Measurements from ENCODE around the gene MYH6.
"Not testable (repeated sequence)": the region's sequence is repeated elsewhere in the genome, so short reads cannot be mapped to it uniquely, and the experiment has no call there.

MYH6 gene

GRCh38 chr14:23413681-23414080 lies 5.6 kb upstream of the MYH6 start:
- DNase-seq = no peak

- DNase-seq = no peak
These were observed 3.8 kb upstream of the MYH6 start for GRCh38 chr14:23411563-23412525.

GRCh38 chr14:23409966-23410635 lies 2.0 kb upstream of the MYH6 start:
- no peak for DNase-seq

GRCh38 chr14:23409475-23409874 lies 1.4 kb upstream of the MYH6 start:
- DNase-seq = no peak

GRCh38 chr14:23408307-23408630 lies 196 bp upstream of the MYH6 start:
- DNase-seq = no peak

GRCh38 chr14:23406725-23407355 lies 1.2 kb downstream of the MYH6 start:
- DNase-seq = no peak

- DNase-seq = no peak
These were observed 1.8 kb downstream of the MYH6 start for GRCh38 chr14:23406244-23406643.

- no peak for DNase-seq
These were observed 2.5 kb downstream of the MYH6 start for GRCh38 chr14:23405516-23406025.

GRCh38 chr14:23405096-23405495 lies 3.0 kb downstream of the MYH6 start:
- no peak for DNase-seq

- no peak for DNase-seq
These were observed 3.7 kb downstream of the MYH6 start for GRCh38 chr14:23404331-23404900.

GRCh38 chr14:23403908-23404307 lies 4.2 kb downstream of the MYH6 start:
- no peak for DNase-seq

- DNase-seq = no peak
These were observed 5.0 kb downstream of the MYH6 start for GRCh38 chr14:23403139-23403438.

GRCh38 chr14:23402296-23403138 lies 5.6 kb downstream of the MYH6 start:
- no peak for DNase-seq

- no peak for DNase-seq
These were observed 6.8 kb downstream of the MYH6 start for GRCh38 chr14:23401291-23401690.

GRCh38 chr14:23400496-23401149 lies 7.5 kb downstream of the MYH6 start:
- DNase-seq = not testable (repeated sequence)

- no peak for DNase-seq
These were observed 8.5 kb downstream of the MYH6 start for GRCh38 chr14:23399591-23399990.

GRCh38 chr14:23399136-23399535 lies 8.9 kb downstream of the MYH6 start:
- DNase-seq = no peak

GRCh38 chr14:23398348-23398747 lies 9.7 kb downstream of the MYH6 start:
- no peak for DNase-seq

GRCh38 chr14:23396781-23397407 lies 11.2 kb downstream of the MYH6 start:
- no peak for DNase-seq

- DNase-seq = no peak
These were observed 11.9 kb downstream of the MYH6 start for GRCh38 chr14:23396126-23396525.

GRCh38 chr14:23392613-23393012 lies 15.5 kb downstream of the MYH6 start:
- no peak for DNase-seq
